Measurements from ENCODE around the gene MKLN1.

DNA sequence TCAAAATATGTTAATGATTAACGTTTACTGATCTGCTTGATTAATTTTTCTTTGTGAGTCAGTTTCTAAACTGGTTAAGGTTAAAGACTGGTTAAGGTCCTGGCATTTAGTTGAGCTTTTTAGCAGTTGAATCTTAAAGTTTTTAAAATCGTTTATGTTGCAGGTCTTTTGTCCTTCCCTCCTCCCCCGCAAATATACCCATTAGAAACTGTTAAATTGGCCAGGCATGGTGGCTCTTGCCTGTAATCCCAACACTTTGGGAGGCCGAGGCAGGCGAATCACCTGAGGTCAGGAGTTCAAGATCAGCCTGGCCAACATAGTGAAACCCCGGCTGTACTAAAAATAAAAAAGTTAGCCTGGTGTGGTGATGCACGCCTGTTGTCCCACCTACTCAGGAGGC is 127.9 kb downstream of the MKLN1 start:
- TF ChIP-seq, protein P1, sequence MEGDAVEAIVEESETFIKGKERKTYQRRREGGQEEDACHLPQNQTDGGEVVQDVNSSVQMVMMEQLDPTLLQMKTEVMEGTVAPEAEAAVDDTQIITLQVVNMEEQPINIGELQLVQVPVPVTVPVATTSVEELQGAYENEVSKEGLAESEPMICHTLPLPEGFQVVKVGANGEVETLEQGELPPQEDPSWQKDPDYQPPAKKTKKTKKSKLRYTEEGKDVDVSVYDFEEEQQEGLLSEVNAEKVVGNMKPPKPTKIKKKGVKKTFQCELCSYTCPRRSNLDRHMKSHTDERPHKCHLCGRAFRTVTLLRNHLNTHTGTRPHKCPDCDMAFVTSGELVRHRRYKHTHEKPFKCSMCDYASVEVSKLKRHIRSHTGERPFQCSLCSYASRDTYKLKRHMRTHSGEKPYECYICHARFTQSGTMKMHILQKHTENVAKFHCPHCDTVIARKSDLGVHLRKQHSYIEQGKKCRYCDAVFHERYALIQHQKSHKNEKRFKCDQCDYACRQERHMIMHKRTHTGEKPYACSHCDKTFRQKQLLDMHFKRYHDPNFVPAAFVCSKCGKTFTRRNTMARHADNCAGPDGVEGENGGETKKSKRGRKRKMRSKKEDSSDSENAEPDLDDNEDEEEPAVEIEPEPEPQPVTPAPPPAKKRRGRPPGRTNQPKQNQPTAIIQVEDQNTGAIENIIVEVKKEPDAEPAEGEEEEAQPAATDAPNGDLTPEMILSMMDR (conservative IDR thresholded peaks at IDR 0.05) = no peak
- TF ChIP-seq EZH2 (IDR thresholded peaks at IDR 0.05; ENCODE audit: low read depth) = no peak
